Caco-2 (cell line): ENCODE measurements around the gene POLH. TPM values are rescaled to one million over a fixed set of nuclear protein-coding genes. Genes with fewer than 3 reads are reported as not detected.

Source experiments
- BruUV-seq: library from RNA; stranded (reverse); fragments of 400-500 nt; replicated peaks from 2 replicates; lab custom pipeline; 2021; lab: Mats Ljungman, UMichigan
- CTCF ChIA-PET: fragments of 300-600 bp; sonication (Branson Sonifier 250); formaldehyde crosslinking; loops from one replicate; lab custom pipeline; 2022; ENCODE audit warnings: antibody characterized with exemption; lab: Charles Lee
- POLR2A ChIA-PET: fragments of 300-600 bp; sonication (Branson Sonifier 250); formaldehyde crosslinking; loops from one replicate; lab custom pipeline; 2022; ENCODE audit warnings: antibody characterized with exemption; lab: Charles Lee
- DNase-seq, 2 experiments: peaks; one replicate each; pipeline versions ENCODE4 v3.0.0 to v3.0.0-alpha.2; 2020 to 2022
- H3K27me3 ChIP-seq: replicated peaks from 2 replicates; pipeline ENCODE4 v1.6.0; 2011; ENCODE audit warnings: low read length; ENCODE audit not compliant: control insufficient read depth, insufficient read depth
- H3K36me3 ChIP-seq: 2 replicates; pipeline ENCODE4 v1.5.1; 2011; ENCODE audit warnings: low read length; ENCODE audit not compliant: control insufficient read depth, insufficient read depth
- H3K4me1 ChIP-seq: fragments of 250-450 bp; sonication (Bioruptor Pico); 2 replicates; pipeline ENCODE4 v1.5.1; 2020; ENCODE audit warnings: mild to moderate bottlenecking
- H3K4me3 ChIP-seq: 2 replicates; pipeline ENCODE4 v1.5.1; 2011; ENCODE audit warnings: low read depth, mild to moderate bottlenecking, control low read depth, low read length
- H3K9me3 ChIP-seq: fragments of 250-450 bp; sonication (Bioruptor Pico); 2 replicates; pipeline ENCODE4 v1.5.1; 2020; ENCODE audit warnings: mild to moderate bottlenecking, moderate library complexity
- H3K27ac Mint-ChIP-seq: one replicate; pipeline ENCODE4 v1.8.0; 2022; ENCODE audit warnings: mixed read lengths; ENCODE audit not compliant: unreplicated experiment
- H3K27me3 Mint-ChIP-seq: one replicate; pipeline ENCODE4 v1.8.0; 2022; ENCODE audit warnings: mixed read lengths; ENCODE audit not compliant: insufficient read depth, unreplicated experiment
- H3K36me3 Mint-ChIP-seq: one replicate; pipeline ENCODE4 v1.8.0; 2022; ENCODE audit warnings: mild to moderate bottlenecking, mixed read lengths; ENCODE audit not compliant: insufficient read depth, unreplicated experiment
- H3K4me1 Mint-ChIP-seq: one replicate; pipeline ENCODE4 v1.8.0; 2022; ENCODE audit warnings: low read depth, mixed read lengths; ENCODE audit not compliant: unreplicated experiment
- H3K4me3 Mint-ChIP-seq: one replicate; pipeline ENCODE4 v1.8.0; 2022; ENCODE audit warnings: mild to moderate bottlenecking, moderate library complexity, mixed read lengths; ENCODE audit not compliant: unreplicated experiment
- H3K9me3 Mint-ChIP-seq: one replicate; pipeline ENCODE4 v1.8.0; 2022; ENCODE audit warnings: mixed read lengths; ENCODE audit not compliant: unreplicated experiment
- intact Hi-C: fragments of 100-400 bp; cut with micrococcal nuclease; formaldehyde crosslinking; loops from one replicate; pipeline ENCODE4 v1.10.0; 2022; ENCODE audit not compliant: unreplicated experiment
- total RNA-seq: library from RNA; stranded (reverse); gene quantifications from 2 replicates; pipeline ENCODE4 v1.2.3, GENCODE V29; 2022
- TF ChIP-seq, protein P1 (sequence below), 2 experiments: fragments of 200-600 bp in 1 of 2; IDR thresholded peaks; 1 replicate in 1 of 2; 2 replicates in 1 of 2; pipeline versions ENCODE4 v1.5.1 to v1.8.0; 2011 to 2022; ENCODE audit warnings: antibody characterized with exemption in 1 of 2, control low read depth in 1 of 2, inconsistent platforms in 1 of 2, low read depth in 1 of 2, low read length in 1 of 2, mild to moderate bottlenecking in 1 of 2, moderate library complexity in 1 of 2; ENCODE audit not compliant: insufficient read depth in 1 of 2, severe bottlenecking in 1 of 2, unreplicated experiment in 1 of 2

The POLH gene
- total RNA-seq, 1 experiment from 2014 or later, result 14.2 TPM

DNA sequence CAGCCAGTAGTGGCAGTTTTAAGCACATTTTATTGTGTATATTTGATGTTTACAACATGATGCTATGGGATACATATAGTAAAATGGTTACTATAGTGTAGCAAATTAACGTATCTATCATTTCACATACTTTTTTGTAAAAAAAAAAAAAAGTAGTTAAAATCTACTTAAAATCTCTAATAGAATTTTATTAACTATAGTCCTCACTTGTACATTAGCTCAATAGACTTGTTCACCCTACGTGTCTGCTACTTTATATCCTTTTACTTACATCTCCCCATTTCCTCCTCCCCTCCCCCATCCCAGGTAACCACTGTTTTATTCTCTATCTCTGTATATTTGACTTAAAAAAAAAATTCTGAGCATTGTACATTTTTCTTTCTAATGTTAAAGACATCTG lies 30.0 kb downstream of the POLH start:
- POLR2A ChIA-PET, result no interaction called here
- no TSS peak for BruUV-seq

DNA sequence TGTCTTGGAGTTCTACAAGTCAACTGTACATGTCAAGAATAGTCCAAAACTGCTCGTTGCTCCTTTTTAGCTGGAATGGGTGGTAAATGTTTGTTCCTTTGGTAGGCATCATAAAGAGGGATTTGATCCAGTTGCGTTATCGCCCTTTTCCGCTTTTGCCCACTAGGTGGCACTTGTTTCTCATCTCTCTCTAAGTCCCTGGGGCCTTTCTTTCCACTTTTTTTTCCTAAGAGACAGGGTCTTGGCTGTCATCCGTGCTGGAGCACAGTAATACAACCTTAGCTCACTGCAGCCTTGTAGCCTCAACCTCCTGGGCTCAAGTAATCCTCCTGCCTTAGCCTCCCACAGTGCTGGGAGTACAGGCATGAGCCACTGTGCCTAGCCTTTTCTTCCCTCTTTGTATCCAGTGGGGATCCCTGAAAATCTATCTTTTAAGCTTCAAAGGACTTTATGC lies 32.4 kb downstream of the POLH start:
- TF ChIP-seq, protein P1, sequence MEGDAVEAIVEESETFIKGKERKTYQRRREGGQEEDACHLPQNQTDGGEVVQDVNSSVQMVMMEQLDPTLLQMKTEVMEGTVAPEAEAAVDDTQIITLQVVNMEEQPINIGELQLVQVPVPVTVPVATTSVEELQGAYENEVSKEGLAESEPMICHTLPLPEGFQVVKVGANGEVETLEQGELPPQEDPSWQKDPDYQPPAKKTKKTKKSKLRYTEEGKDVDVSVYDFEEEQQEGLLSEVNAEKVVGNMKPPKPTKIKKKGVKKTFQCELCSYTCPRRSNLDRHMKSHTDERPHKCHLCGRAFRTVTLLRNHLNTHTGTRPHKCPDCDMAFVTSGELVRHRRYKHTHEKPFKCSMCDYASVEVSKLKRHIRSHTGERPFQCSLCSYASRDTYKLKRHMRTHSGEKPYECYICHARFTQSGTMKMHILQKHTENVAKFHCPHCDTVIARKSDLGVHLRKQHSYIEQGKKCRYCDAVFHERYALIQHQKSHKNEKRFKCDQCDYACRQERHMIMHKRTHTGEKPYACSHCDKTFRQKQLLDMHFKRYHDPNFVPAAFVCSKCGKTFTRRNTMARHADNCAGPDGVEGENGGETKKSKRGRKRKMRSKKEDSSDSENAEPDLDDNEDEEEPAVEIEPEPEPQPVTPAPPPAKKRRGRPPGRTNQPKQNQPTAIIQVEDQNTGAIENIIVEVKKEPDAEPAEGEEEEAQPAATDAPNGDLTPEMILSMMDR (IDR thresholded peaks at IDR 0.05; ENCODE audit: insufficient read depth in 1 of 2, low read depth in 1 of 2, low read length in 1 of 2, severe bottlenecking in 1 of 2, unreplicated experiment in 1 of 2), result peak; percentile 51 to 78
- H3K36me3 Mint-ChIP-seq, result peaks cover 32% of the 10 kb centered on the region
- H3K9me3 ChIP-seq, result no peaks in the 10 kb centered on the region
- BruUV-seq, result no TSS peak
- ChIA-PET POLR2A (interaction anchor here (0.7 kb wide), 1 partner anchor 21 kb away, joined by 6 read pairs; the partner anchor contains the start of gene GTPBP2), CTCF (interaction anchor here (0.8 kb wide), 1 partner anchor 59 kb away, joined by 3 read pairs; no protein-coding TSS in a partner anchor)
- peak; percentile 57 to 72 for DNase-seq
- no peak overlapping the region for H3K4me3 ChIP-seq
- no peaks in the 10 kb centered on the region for H3K27me3 Mint-ChIP-seq
- H3K36me3 ChIP-seq, result no peaks in the 10 kb centered on the region
- H3K9me3 Mint-ChIP-seq, result no peaks in the 10 kb centered on the region
- no peak overlapping the region for H3K27ac Mint-ChIP-seq
- peaks cover 5% of the 10 kb centered on the region for H3K4me1 ChIP-seq
- no peaks in the 10 kb centered on the region for H3K27me3 ChIP-seq
- intact Hi-C loops, result loop anchor here (5.0 kb wide), 1 partner anchor 59 kb away; no protein-coding TSS in a partner anchor
- H3K4me1 Mint-ChIP-seq, result peaks cover 9% of the 10 kb centered on the region
- no peak overlapping the region for H3K4me3 Mint-ChIP-seq

More for the DNA sequence above, 30.0 kb downstream of the POLH start:
- H3K27ac Mint-ChIP-seq, result no peak overlapping the region
- H3K9me3 Mint-ChIP-seq, result no peaks in the 10 kb centered on the region
- CTCF ChIA-PET, result no interaction called here
- no peaks in the 10 kb centered on the region for H3K9me3 ChIP-seq
- no peak overlapping the region for H3K4me3 ChIP-seq
- TF ChIP-seq, protein P1 (IDR thresholded peaks at IDR 0.05; ENCODE audit: insufficient read depth in 1 of 2, low read depth in 1 of 2, low read length in 1 of 2, severe bottlenecking in 1 of 2, unreplicated experiment in 1 of 2), result no peak
- H3K4me1 ChIP-seq, result peaks cover 5% of the 10 kb centered on the region
- no peak overlapping the region for H3K4me3 Mint-ChIP-seq
- H3K4me1 Mint-ChIP-seq, result peaks cover 9% of the 10 kb centered on the region
- H3K36me3 Mint-ChIP-seq, result peaks cover 36% of the 10 kb centered on the region
- H3K36me3 ChIP-seq, result no peaks in the 10 kb centered on the region; the same call in 1 of the 2 replicates
- no peaks in the 10 kb centered on the region for H3K27me3 Mint-ChIP-seq
- DNase-seq, result no peak
- no peaks in the 10 kb centered on the region for H3K27me3 ChIP-seq
- intact Hi-C loops, result loop anchor here (5.0 kb wide), 1 partner anchor 61 kb away; no protein-coding TSS in a partner anchor

DNA sequence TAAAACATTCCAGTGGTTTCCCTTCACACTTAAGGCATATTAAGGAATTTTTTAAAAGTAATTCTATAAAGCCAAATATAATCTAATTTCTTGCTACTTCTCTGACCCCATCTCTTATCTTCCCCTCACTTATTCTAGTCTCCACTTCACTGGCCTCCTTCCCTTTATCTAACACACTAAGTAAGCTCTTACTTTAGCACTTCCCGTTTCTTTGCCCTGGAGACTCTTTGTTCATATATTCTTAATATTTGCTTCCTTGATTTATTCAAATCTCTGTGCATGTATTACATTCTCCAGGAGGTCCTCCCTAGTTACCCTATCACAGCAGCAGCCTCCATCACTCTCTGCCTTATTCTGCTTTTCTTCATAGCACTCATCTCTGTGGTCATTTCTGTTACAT lies 32.8 kb downstream of the POLH start:
- H3K4me3 ChIP-seq, result no peak overlapping the region
- H3K9me3 ChIP-seq, result no peaks in the 10 kb centered on the region
- intact Hi-C loops, result loop anchor here (5.0 kb wide), 1 partner anchor 58 kb away; no protein-coding TSS in a partner anchor
- TF ChIP-seq, protein P1 (IDR thresholded peaks at IDR 0.05; ENCODE audit: insufficient read depth in 1 of 2, low read depth in 1 of 2, low read length in 1 of 2, severe bottlenecking in 1 of 2, unreplicated experiment in 1 of 2), result no peak
- Mint-ChIP-seq H3K4me3 (no peak overlapping the region), H3K9me3 (no peaks in the 10 kb centered on the region), H3K27ac (no peak overlapping the region), H3K36me3 (peaks cover 37% of the 10 kb centered on the region), H3K4me1 (peaks cover 9% of the 10 kb centered on the region), H3K27me3 (no peaks in the 10 kb centered on the region)
- no TSS peak for BruUV-seq
- DNase-seq, result no peak
- ChIA-PET POLR2A (interaction anchor here (0.7 kb wide), 1 partner anchor 20 kb away, joined by 6 read pairs; the partner anchor contains the start of gene GTPBP2), CTCF (interaction anchor here (0.8 kb wide), 1 partner anchor 58 kb away, joined by 3 read pairs; no protein-coding TSS in a partner anchor)
- no peaks in the 10 kb centered on the region for H3K36me3 ChIP-seq
- peaks cover 5% of the 10 kb centered on the region for H3K4me1 ChIP-seq
- H3K27me3 ChIP-seq, result no peaks in the 10 kb centered on the region
